HG02588 (cell line): ENCODE data around the gene NEURL3.
A peak's percentile ranks its signal among the peaks of the same experiment; 100 is the strongest.
"Not testable (repeated sequence)": the region's sequence is repeated elsewhere in the genome, so short reads cannot be mapped to it uniquely, and the experiment has no call there.

ENCODE experiments used
- ATAC-seq: cut with Tn5 transposase; IDR thresholded peaks from one replicate; pipeline ENCODE4 v1.9.1; 2021; ENCODE audit warnings: mild to moderate bottlenecking, moderate library complexity; ENCODE audit not compliant: unreplicated experiment

Gene NEURL3

DNA sequence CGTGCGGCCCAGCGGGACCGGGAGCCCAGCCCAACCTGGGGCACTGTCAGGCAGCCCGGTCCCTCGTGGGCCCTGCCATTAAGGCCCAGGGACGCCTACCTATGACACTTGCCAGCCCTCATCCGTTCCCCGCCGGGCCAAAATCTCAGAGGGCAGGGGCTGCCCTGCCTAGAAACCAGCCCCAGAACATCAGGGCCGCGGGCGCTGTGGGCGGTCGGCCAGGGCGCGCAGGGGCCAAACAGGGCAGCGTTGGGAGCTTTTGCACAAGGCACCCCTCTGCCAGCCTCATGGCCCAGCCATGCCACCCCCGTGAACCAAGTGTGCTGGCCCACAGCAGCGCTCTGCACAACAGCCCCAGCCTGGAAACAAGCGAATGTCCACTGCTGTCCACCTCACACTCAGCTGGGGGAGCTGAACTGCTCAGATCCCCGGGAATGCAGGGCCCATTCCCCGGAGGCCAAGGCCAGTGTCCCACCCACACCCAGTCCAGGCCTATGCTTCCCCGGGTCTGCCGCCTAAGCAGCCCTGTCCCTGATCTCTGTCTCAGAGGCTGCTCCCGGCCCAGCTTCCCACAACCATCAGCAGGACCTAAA lies 3.5 kb upstream of the NEURL3 start:
- ATAC-seq, result no peak

DNA sequence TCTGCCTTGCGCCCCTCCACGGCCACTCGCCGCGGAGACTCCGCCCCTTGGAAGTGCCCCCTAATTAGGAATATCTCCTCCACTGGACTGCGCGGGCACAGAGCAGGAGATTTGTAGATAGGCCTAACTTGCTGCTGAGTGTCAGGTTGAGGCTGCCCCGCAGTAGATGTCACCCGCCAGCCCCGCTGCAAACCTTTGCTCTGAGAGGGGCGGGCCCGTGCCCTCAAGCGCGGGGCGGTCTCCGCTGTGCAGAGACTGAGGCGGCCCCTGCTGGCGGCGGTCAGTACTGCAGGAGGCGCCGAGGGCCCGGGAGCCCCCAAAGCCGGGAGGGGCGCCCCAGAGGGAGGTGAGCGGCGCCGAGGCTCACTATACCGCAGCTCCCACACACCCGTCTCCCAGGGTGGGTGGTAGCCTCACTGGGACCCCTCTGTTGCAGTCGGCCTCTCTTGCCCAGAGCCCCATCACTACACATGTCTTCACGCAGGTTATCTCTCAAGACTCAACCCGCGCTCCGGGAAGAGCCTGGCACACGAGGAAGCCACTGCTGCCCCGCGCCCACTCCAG lies 2.9 kb upstream of the NEURL3 start:
- peak; percentile 43 for ATAC-seq

DNA sequence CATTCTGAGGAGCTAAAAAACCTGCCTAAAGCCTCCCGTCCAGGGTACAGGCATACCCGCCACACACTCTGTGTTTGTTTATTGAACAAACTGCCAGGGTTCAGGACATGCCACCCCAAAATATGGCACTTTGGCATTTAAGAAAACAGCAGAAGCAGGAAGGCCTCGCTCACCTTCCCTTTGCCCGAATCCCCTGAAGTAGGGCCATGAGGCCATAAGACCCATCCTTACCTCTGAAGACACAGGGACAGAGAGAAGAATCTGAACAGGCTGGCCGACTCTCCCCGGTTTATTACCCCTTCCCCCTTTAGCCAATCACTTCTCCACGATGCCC lies 1.7 kb upstream of the NEURL3 start:
- no peak for ATAC-seq

DNA sequence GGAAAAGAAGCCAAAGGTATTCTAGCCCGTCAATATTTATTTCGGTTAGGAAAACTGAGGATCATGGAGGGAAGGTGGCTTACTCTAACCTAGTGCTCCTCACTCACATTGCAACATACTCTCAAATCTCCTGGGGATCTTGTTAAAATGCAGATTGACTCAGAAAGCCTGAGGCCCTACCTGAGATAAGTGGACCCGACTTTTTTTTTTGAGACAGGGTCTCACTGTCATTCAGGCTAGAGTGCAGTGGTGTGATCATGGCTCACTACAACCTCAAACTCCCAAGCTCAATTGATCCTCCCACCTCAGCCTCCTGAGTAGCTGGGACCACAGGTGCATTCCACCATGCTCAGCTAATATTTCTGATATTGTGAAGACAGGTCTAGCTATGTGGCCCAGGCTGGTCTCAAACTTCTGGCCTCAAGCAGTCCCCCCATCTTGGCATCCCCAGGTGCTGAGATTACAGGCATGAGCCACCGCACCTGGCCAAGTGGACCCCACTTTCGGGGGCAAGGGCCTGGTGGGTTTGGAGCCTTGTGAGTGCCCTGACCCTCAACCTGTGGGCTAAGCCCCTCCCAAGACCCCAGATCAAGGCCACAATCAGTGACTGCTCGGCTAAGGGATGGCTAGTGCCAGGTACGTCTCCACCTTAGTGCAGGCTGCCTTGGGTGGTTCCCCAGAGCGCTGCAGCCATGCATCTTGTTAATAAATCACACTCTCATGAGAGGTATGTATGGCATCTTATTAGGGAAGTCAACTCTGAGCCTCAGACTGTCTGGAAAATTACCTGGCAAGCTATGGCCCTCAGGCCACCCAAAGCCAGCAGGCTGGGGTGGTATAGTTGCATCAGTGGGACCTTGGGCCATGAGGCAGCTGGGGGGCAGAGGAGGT lies 1.1 kb upstream of the NEURL3 start:
- ATAC-seq, result no peak

DNA sequence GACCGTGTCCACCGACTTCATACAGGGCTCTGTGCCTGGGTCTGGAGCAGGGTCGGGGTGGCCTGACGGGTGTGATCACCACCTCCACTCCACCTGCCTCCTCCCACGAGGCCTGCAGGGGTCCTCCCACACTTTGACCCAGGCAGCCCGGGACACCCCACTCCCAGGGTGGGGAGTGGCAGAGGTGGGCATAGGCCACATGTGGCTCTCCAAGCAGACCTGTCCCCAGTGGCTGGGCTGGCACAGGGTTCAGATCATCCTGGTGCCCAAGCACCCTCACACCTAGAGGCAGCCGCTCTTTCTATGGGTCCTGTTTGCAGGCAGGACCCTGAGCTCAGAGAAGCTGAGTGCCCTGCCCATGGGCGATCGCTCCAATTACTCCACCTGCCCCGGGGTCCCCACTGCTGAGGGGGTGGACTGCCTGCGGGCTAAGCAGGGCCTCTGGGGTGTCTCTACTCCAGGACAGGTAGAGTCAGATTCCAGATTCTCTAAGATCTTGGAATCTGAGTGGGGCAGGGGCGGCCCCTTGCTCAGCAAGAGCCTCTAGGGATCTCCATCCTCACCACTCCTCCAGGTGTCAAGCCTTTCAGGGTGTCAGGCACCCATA lies 1.4 kb downstream of the NEURL3 start:
- no peak for ATAC-seq

DNA sequence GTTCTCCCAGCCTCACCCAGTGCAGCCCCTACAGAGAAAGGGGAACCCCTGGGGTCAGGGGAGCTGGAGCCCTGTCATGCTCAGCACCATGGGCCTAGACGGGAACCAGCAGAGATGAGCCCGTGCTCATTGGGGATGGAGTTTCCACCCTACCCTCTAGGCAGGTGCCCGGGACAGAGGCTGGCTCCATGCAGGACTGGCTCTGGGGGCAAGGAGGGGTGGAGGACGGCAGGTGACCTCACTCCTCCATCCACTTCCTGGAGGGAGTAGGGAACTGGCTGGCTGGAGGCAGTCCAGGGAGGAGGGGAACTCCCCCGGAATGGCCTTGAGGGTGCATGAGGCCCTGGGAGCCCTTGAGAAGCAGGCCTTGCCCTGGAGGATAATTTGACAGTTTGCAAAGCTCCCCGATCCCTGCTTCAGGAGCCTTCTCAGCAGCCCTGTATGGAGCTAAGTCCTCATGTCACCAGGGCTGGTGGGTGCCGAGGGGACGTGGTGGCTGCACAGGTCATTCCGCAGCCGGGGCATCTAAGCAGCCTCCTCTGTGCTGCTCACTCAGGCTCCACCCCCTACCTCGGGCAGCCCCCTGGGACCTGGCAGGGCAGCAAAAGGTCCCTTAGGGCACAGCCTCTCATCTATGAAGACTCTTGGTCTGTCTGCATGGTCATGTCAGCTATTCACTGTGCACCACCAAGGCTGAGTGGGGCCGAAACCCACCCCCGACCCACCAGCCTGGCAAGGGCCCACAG lies 2.1 kb downstream of the NEURL3 start:
- no peak for ATAC-seq

DNA sequence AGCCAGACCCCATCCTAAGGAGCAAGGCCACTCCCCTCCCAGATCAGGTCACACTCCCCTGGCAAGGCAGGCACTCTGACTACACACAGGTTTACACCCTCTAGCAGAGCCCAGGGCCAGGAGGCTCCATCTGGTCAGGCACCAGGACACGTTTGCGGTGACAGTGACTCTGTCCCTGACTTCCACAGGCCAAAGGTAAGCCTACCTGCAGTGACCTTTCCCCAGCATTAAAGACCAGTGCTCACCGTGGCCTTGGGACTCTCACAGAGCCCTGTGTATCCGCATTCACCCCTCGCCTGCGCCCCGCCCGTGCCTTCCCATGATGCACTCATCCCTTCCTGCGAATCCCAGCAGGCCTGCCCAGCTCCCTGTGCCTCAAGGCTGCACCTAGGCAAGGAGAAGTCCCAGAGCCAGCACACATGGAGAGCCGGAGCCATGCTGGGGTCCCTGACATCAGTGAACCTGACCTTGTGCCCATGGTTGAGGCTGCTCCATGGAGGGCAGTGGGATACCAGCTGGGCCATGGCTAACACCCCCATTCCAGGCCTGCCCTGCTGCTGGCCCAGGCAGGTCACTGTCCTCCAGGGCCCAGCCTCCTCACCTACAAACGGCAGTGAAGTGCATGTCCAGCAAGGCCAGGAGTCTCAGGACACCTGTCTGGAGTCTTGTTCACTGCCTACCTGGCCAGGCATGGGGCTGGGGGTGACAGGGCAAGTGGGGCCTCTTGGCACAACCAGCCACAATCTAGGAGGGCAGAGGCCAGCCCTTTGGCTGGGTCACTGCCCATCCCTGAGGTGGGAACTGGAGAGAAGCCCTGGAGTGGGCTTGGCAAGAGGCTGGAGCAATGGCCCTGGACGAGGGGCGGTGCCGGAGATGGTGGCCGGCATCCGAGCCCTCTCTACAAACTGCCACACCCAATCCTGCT lies 3.0 kb downstream of the NEURL3 start:
- ATAC-seq, result no peak

DNA sequence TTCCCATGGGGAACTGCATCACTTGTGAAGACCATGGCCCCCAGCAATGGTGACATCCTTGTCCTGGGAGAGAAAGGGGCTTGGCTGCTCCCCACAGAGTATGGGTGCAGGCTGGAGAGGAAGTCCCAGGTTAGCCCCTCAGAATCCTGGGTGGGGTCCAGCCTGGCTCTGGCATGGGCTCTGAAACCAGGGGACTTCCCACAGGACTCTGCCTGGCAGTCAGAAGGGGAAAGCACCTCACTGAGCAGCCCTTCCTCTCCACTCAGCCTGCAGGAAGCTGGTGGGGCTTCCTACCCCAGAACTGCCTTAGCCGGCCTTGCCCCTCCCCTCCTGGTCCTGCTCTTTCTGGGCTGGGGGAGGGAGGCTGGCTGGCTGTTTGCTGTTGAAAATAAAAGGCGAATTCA lies 3.7 kb downstream of the NEURL3 start:
- no peak for ATAC-seq

DNA sequence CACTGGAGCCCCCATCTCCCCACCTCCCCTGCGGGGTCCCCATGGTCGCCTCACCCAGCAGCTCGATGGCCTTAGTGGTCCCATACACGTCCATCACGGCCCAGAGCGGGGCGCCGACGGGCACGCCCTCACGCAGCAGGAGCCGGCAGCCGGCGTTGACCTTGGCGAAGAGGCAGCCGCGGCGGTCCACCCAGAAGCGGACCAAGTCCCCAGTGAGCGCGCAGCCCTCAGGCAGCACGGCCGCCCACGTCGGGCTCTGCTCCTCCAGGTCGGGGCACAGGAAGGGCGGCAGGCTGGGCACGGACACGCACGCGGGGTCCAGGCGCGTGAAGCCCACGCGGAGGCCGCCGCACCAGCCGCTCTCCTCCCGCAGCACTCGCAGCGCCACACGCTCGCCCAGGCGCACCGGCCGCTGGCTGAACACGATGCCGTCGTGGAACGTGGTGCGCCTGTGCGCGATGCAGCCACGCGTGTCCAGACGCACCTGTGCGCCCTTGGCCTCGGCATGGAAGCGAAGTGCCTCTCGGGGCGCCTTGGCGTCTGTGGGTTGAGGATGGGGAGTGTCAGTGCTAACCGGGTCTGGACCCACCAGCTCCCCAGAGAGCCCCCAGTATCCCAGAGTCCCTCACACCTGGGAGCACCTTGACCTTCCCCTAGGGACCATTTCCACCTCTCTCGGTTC lies 4.6 kb downstream of the NEURL3 start:
- no peak for ATAC-seq

DNA sequence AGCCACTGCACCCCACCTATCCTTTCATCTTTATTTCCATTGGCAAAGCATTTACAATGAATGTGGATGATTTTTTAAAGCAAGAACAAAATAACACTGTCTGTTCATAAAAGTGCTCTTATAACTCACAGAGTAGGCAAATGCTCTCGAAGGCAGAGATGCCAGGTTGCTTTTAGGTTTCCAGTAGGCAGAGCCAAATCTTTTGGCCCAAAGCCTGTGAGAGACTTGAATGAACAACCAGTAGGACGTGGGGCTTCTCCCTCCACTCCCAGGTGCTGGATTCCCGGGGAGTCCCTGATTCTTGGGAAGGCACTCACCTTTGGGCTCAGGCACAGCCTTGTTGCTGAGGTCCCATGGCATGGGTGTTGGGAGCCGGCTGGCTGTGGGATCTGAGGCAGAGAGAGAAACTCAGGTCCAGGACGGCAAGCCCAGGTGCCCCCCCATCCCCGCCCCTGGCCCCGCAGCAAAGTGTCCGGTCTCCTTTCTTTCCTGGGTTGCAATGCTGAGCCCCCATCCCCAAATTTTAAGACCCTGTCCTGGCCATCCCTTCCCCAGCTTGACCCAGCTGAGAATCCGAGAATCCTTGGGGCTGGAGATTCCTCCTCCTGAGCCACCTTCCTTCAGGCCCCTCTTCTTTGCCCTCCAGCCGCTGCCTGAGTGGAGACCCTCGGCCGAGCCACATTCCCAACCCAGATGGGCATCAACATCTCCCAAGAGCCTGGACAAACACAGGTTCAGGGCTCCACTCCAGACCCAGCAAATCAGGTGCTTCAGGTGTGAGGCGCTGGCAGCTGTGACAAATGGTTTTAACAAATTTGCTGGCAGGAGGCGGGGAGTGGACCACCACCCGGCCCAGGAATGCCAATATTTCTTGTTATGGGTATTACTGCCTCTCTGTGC lies 5.8 kb downstream of the NEURL3 start:
- no peak for ATAC-seq

DNA sequence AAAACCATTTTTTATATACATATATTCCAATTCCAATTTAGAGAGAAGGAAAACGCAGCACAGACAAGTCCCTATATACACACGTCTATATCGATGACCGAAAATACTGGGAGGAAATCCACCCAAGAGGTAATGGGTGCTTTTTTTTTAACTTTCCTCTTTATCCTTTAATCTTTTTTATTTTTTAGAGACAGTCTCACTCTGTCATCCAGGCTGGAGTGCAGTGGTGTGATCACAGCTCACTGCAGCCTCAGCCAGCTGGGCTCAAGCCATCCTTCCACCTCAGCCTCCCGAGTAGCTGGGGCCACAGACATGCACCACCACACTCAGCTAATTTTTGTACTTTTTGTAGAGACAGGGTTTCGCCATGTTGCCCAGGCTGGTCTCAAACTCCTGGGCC lies 6.5 kb downstream of the NEURL3 start:
- ATAC-seq, result not testable (repeated sequence)

DNA sequence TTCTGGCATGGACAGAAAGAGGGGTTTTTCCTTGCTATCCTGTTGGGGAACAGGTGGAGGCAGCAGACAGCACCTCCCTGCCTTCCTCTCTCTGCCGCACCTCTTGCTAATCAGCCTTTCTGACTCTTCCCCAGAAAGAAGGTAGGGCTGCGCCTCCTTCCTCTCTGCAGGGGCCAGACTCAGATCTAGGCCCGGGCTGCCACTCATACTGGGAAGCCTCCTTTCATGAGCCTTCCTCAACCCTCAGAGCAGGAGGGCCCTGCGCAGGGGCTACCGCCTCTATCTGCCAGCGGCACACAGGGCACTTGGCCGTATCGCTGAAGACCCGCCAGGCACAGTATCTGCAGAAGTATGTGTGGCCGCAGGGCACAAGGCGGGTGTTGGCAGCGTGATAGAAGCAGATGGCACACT lies 7.1 kb downstream of the NEURL3 start:
- ATAC-seq, result no peak

DNA sequence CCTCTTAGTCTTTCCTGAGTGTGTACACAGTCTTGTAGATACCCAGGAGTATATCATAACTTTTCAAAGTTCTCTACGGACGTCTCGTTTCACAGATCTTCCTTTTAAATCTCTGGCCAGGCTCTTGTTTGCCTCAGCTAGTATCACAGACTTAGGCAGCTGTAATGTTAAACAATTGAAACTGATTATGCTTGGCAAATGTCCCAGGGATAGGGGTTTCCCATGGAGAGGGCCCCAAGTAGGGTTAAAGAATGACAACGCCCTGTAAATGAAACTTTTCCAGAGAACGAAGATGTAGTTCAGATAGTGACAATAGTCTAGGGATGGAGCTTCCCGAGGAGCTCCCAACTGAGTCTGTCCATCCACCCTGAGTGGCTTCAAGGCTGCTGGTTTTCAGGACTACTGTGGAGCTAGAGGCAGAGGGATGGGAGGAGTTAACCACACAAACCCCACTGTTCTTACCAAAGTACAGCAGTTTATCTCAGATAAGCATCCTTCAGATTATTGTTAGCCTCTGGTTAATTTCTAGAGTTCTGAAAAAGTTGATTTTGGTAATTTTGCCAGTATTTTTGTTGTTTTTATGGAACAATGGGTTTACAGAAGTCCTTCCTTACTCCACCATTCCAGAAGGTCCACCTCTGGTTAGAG lies 9.1 kb downstream of the NEURL3 start:
- ATAC-seq, result no peak

DNA sequence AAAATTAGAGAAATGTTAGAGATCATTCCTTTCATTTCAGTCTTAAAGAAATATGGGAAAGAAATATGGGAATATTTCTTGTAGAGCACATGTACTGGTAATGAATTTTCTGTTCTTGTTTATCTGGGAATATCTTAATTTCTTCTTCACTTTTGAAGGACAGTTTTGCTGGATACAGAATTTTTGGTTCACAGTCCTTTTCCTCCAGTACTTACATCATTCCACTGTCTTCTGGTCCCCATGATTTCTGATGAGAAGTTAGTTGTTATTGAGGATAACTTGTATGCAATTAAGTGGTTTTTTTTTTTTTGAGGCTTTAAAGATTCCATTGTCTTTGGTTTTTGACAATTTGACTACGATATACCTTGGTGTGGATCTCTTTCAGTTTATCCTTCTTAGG lies 11.0 kb downstream of the NEURL3 start:
- ATAC-seq, result no peak

DNA sequence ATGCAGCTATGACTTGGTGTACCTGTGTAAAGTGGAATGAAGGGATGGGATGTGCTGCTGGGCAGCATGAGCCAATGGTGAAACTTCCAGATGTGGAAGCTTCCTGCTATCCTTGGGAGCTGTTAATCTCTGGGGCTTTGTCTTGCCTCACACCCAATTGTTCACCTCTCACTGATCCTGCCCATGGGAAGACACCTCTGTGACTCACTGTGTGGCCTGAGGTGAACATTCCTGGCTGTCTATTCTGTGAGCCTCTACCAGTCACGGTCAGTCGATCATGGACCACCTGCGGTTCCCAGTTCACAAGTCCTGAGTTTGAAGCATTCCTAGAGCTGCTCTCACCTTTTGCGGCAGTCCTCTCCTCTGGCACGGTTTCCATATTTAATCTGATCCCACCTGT lies 12.1 kb downstream of the NEURL3 start:
- no peak for ATAC-seq

DNA sequence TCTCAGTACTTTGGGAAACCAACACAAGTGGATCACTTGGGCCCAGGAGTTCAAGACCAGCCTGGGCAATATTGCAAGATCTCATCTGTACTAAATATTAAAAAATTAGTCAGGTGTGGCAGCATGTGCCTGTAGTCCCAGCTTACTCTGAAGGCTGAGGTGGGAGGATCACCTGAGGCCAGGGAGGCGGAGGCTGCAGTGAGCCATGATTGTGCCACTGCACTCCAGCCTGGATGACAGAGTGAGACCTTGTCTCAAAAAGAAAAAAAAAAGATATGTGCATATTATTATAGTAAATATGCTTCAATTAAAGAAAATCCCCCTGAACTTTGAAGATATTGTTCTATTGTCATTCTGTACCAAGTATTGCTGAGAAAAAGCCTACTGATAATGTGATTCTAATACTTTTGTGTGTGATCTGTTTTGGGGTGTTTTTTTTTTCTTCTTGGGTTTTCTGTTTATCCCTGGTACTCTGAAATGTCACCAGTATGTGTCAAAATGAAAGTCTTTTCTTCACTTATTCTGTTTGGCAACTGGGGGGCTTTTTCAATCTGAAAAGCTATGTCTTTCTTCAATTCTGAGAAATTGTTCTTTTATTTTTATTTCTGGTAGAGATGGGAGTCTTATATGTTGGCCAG lies 13.2 kb downstream of the NEURL3 start:
- no peak for ATAC-seq

DNA sequence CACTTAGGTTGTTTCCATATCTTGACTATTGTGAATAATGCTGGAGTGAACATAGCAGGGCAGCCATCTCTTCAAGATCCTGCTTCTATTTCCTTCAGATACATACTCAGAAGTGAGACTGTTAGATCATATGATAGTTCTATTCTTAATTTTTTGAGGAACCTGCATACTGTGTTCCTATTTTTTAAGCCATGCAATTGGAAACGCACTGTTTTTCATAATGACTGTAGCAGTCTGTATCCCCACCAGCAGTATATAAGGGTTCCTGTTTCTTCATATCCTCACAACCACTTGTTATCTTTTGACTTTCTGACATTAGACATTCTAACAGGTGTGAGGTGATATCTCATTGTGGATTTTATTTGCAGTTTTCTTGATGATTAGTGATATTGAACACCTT lies 15.5 kb downstream of the NEURL3 start:
- ATAC-seq, result no peak

DNA sequence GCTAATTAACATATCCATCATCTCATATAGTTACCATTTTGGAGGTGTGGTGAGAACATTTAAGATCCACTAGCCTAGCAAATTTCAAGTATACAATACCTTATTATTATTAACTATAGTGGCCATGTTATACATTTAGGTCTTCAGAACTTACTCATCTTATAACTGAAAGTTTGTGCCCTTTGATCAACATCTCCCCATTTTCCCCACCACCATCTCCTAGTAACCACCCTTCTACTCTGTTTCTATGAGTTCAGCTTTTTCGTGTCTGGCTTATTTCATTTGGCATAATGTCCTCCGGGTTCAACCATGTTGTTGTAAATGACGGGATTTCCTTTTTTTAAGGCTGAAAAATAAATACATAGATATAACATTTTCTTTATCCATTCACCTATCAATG lies 15.9 kb downstream of the NEURL3 start:
- no peak for ATAC-seq
